Left ventricle myocardium inferior (tissue), 1 donor: ENCODE results near the gene PCDHGA1. TPM values are rescaled to one million over a fixed set of nuclear protein-coding genes. Genes with fewer than 3 reads are reported as not detected.

ENCODE experiments used
- DNase-seq: peaks from one replicate; pipeline ENCODE4 v3.0.0-alpha.2; 2020
- H3K27ac ChIP-seq: fragments of 200-600 bp; replicated peaks from 2 replicates; pipeline ENCODE4 v1.8.0; 2021
- H3K27me3 ChIP-seq: fragments of 200-600 bp; 2 replicates; pipeline ENCODE4 v1.8.0; 2021; ENCODE audit warnings: low read depth
- H3K36me3 ChIP-seq: fragments of 200-600 bp; 2 replicates; pipeline ENCODE4 v1.8.0; 2021
- H3K4me1 ChIP-seq: fragments of 200-600 bp; 2 replicates; pipeline ENCODE4 v1.8.0; 2021
- H3K4me3 ChIP-seq: fragments of 200-600 bp; 2 replicates; pipeline ENCODE4 v1.8.0; 2021; ENCODE audit warnings: mild to moderate bottlenecking, moderate library complexity
- H3K9me3 ChIP-seq: fragments of 200-600 bp; replicated peaks from 2 replicates; pipeline ENCODE4 v1.8.0; 2021
- CTCF ChIP-seq: fragments of 200-600 bp; IDR thresholded peaks from 2 replicates; pipeline ENCODE4 v1.8.0; 2021; ENCODE audit warnings: antibody characterized with exemption, mild to moderate bottlenecking, borderline replicate concordance
- intact Hi-C: fragments of 100-400 bp; cut with micrococcal nuclease; formaldehyde crosslinking; loops from one replicate; pipeline ENCODE4 v1.11.0; 2022
- total RNA-seq: library from RNA; stranded (reverse); fragmentation: NEBNext Ultra II Directional; extraction: Animal tissue kit (Norgen Biotek cat#: 25700); gene quantifications from one replicate; pipeline ENCODE4 v1.2.1, GENCODE V29; 2021
- donor health status: DM: no; HTN: yes; CAD: no; lungs with severe emphysema.

PCDHGA1 gene
- total RNA-seq, 1 donor from 2014 or later = 3.1 TPM

GRCh38 chr5:141510850-141511601 is 180.7 kb downstream of the PCDHGA1 start:
- Histone ChIP-seq H3K4me1 (peaks cover 85% of the 10 kb centered on the region), H3K4me3 (no peak overlapping the region), H3K9me3 (no peaks in the 10 kb centered on the region), H3K27ac (peak overlapping the region; percentile 86), H3K36me3 (peaks cover 27% of the 10 kb centered on the region), H3K27me3 (no peaks in the 10 kb centered on the region)
- TF ChIP-seq CTCF = no peak
- DNase-seq = no peak
- intact Hi-C loops = no loop called here

GRCh38 chr5:141511771-141512325 is 181.5 kb downstream of the PCDHGA1 start:
- Histone ChIP-seq H3K9me3 (no peaks in the 10 kb centered on the region), H3K4me3 (no peak overlapping the region), H3K36me3 (peaks cover 34% of the 10 kb centered on the region), H3K4me1 (peaks cover 85% of the 10 kb centered on the region), H3K27me3 (no peaks in the 10 kb centered on the region), H3K27ac (peak overlapping the region; percentile 90)
- intact Hi-C loops = no loop called here
- TF ChIP-seq CTCF = no peak
- DNase-seq = no peak

- DNase-seq = peak; percentile 84
- H3K4me1 ChIP-seq = peaks cover 85% of the 10 kb centered on the region
- H3K4me3 ChIP-seq = peak overlapping the region; percentile 69
- no peaks in the 10 kb centered on the region for H3K27me3 ChIP-seq
- H3K36me3 ChIP-seq = peaks cover 39% of the 10 kb centered on the region
- intact Hi-C loops = no loop called here
- H3K27ac ChIP-seq = peak overlapping the region; percentile 90
- TF ChIP-seq CTCF = peak; percentile 88
- H3K9me3 ChIP-seq = no peaks in the 10 kb centered on the region
These were observed 182.1 kb downstream of the PCDHGA1 start for GRCh38 chr5:141512390-141512910.

- no peak for DNase-seq
- peak overlapping the region; percentile 90 for H3K27ac ChIP-seq
- H3K27me3 ChIP-seq = no peaks in the 10 kb centered on the region
- H3K4me1 ChIP-seq = peaks cover 85% of the 10 kb centered on the region
- peaks cover 39% of the 10 kb centered on the region for H3K36me3 ChIP-seq
- no peak for TF ChIP-seq CTCF
- no peaks in the 10 kb centered on the region for H3K9me3 ChIP-seq
- intact Hi-C loops = no loop called here
- peak overlapping the region; percentile 69 for H3K4me3 ChIP-seq
These were observed 182.8 kb downstream of the PCDHGA1 start for GRCh38 chr5:141512911-141513626.

DNA sequence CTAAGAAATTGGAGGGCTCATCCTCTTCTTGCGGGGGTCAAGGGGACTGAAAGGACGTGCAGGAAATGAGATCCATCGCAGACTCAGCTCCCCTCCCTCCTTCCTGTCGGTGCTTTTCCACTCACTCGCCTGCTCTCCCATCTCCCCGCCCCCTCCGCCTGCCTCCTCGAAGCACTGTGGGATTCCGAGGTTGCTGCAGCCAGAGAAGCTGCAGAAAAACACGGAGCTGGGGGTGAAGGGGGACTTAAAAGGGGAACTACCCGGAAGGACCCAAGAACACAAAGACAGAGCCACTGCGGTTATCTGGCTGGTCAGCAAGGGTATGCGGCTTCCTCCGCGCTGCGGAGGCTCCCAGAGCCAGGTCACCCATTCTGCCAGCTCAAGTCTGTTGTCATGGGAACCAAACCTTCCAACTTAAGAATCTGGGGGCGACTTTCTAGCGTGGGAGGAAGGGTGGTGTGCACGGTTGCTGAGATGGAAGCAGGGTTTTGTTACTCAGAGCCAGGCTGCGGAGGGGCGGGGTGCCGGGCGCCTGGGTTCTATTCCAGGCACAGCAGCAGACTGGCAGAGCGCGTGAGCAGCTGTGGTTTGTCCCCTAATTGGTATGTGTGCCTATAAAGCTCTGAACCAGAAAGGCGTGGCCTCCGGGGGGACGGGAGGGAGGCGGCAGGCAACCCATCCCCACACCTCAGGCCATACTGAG is 183.5 kb downstream of the PCDHGA1 start:
- Histone ChIP-seq H3K27me3 (no peaks in the 10 kb centered on the region), H3K27ac (peak overlapping the region; percentile 90), H3K4me1 (peaks cover 80% of the 10 kb centered on the region), H3K9me3 (no peaks in the 10 kb centered on the region), H3K4me3 (peak overlapping the region; percentile 69), H3K36me3 (peaks cover 39% of the 10 kb centered on the region)
- peak; percentile 82 for DNase-seq
- no peak for TF ChIP-seq CTCF
- intact Hi-C loops = no loop called here
